Tibial nerve (tissue), 3 donors: Measurements from ENCODE around the gene VGLL1.

Experiments
- CTCF ChIP-seq, 5 experiments: fragments of 200-600 bp in 3 of 5; fragments of 450-650 bp in 2 of 5; sonication (generic) in 3 of 5; IDR thresholded peaks; one replicate each; pipeline ENCODE4 v1.5.1; 2016 to 2019; ENCODE audit warnings: antibody characterized with exemption in 5 of 5, mild to moderate bottlenecking in 3 of 5, moderate library complexity in 2 of 5
- POLR2A ChIP-seq, 2 donors: fragments of 450-650 bp; IDR thresholded peaks; one replicate each; pipeline ENCODE4 v1.6.1; 2017; ENCODE audit warnings: antibody characterized with exemption in 2 of 2, mild to moderate bottlenecking in 2 of 2, moderate library complexity in 2 of 2

GRCh38 chrX:136546371-136546781, 14.4 kb downstream of the VGLL1 start:
- TF ChIP-seq CTCF (IDR thresholded peaks at IDR 0.05) = no peak
- no peak for TF ChIP-seq POLR2A (IDR thresholded peaks at IDR 0.05)
